ENCODE measurements around the gene HOXB4. TPM values are rescaled to one million over a fixed set of nuclear protein-coding genes. Genes with fewer than 3 reads are reported as not detected.

Gene HOXB4
- total and polyA plus RNA-seq, 12 donors = 1.7 to 9.8 (median 3.4) TPM

- Histone ChIP-seq H3K27ac (peak overlapping the region in 1 of 5 donors; percentile 79), H3K27me3 (no peaks in the 10 kb centered on the region), H3K4me3 (peak overlapping the region in 1 of 4 donors; percentile 54), H3K36me3 (replicated peaks in 1 of 2) (peaks cover 0 to 13% of the 10 kb centered on the region in 2 donors), H3K4me1 (replicated peaks in 1 of 2) (peaks cover 0 to 35% of the 10 kb centered on the region in 2 donors), H3K9me3 (replicated peaks in 1 of 3) (no peaks in the 10 kb centered on the region)
- TF ChIP-seq POLR2A (IDR thresholded peaks at IDR 0.05) (no peak), CTCF (IDR thresholded peaks at IDR 0.05) (no peak)
- 78 to 93% (median 84%) methylated on average over 10 of the region's 10 CpGs for whole genome bisulfite sequencing, 4 donors
- intact Hi-C loops (cut with DNase I) = loop anchor here in 1 of 2 donors (10.0 kb wide), 1 partner anchor 247 kb away; no protein-coding TSS in a partner anchor
- no peak for DNase-seq
Measured at GRCh38 chr17:48591255-48592056, 13.3 kb upstream of the HOXB4 start.

GRCh38 chr17:48590607-48591161 lies 12.5 kb upstream of the HOXB4 start:
- TF ChIP-seq CTCF (IDR thresholded peaks at IDR 0.05) (no peak), POLR2A (IDR thresholded peaks at IDR 0.05) (no peak)
- Histone ChIP-seq H3K27ac (peak overlapping the region in 2 of 5 donors; percentile 37 to 52), H3K36me3 (replicated peaks in 1 of 2) (peaks cover 0 to 7% of the 10 kb centered on the region in 2 donors), H3K4me3 (no peak overlapping the region), H3K27me3 (no peaks in the 10 kb centered on the region), H3K4me1 (replicated peaks in 1 of 2) (peaks cover 0 to 40% of the 10 kb centered on the region in 2 donors), H3K9me3 (replicated peaks in 1 of 3) (no peaks in the 10 kb centered on the region)
- intact Hi-C loops (cut with DNase I) = loop anchor here in 1 of 2 donors (10.0 kb wide), 1 partner anchor 246 kb away; no protein-coding TSS in a partner anchor
- no peak for DNase-seq

- no peak for DNase-seq
- intact Hi-C loops (cut with DNase I) = loop anchor here in 1 of 2 donors (10.0 kb wide), 1 partner anchor 245 kb away; no protein-coding TSS in a partner anchor
- Histone ChIP-seq H3K27ac (peak within 1 kb of the TSS in 2 of 5 donors; percentile 37 to 52), H3K27me3 (no peaks in the 10 kb centered on the region), H3K4me1 (replicated peaks in 1 of 2) (peaks cover 0 to 42% of the 10 kb centered on the region in 2 donors), H3K9me3 (replicated peaks in 1 of 3) (no peaks in the 10 kb centered on the region), H3K36me3 (replicated peaks in 1 of 2) (peaks cover 0 to under 1% of the 10 kb centered on the region in 2 donors), H3K4me3 (no peak within 1 kb of the TSS)
- TF ChIP-seq POLR2A (IDR thresholded peaks at IDR 0.05) (no peak), CTCF (IDR thresholded peaks at IDR 0.05) (no peak)
- 70 to 79% (median 77%) methylated on average over 18 to 23 of the region's 23 CpGs for WGBS, 4 donors
Measured at GRCh38 chr17:48589831-48590606, 11.9 kb upstream of the HOXB4 start, which contains the start of gene HOXB3. TSS of gene HOXB3 (minus strand) at chr17:48590241. CDS start at chr17:48552474, 37,767 bp downstream.

All from adrenal gland (tissue), 12 donors.